HL-60/S4 (cell line): ENCODE data around the gene MALT1.
"Not testable (repeated sequence)": the region's sequence is repeated elsewhere in the genome, so short reads cannot be mapped to it uniquely, and the experiment has no call there.

ENCODE experiments used
- in situ Hi-C: fragments of 300-500 bp; cut with MboI; formaldehyde crosslinking; loops from 2 replicates; pipeline ENCODE4 v1.14.3; 2022; ENCODE audit warnings: low sequenced_read_pairs

Gene MALT1

DNA sequence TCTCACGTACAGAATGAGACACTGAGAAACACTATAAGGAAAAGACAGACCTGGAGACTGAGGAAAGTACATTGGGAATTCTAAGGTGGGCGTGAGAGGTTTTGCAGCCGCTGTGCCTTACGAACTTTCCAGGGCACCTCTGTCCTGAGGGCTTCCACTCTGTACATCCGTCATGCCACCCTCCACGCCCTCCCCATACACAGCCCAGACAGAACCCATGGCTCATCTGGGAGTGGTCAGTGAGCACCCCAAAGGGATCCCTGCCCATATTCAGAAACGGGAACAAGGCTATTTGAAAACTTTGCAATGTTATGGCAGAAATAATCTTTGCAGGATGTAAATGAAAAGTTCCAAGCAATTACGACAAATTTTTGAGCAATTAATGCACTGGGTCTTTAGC lies 98.1 kb downstream of the MALT1 start:
- in situ Hi-C loops: loop anchor here (10.0 kb wide), 1 partner anchor 245 kb away; no protein-coding TSS in a partner anchor

GRCh38 chr18:58770601-58771000 lies 99.3 kb downstream of the MALT1 start:
- in situ Hi-C loops: no loop called here

DNA sequence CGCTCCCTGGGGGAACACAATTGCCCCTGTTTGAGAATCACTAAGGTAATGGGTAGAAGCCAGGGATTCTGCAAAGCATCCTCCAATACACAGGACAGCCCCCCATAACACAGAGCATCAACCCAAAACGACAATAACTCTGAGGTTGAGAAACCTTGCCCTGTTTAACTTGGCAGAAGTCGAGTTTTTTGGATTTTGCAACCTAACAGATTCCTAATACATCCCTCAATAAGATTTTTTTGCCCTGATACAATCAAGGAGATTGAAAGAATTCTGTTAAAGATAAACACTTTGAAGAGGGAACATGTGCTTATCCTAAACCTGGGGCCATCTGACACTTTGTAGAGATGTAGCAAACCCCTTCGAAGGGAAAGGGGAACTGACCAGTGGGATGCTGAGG lies 100.9 kb downstream of the MALT1 start:
- in situ Hi-C loops: no loop called here

GRCh38 chr18:58776084-58776483 lies 104.8 kb downstream of the MALT1 start:
- in situ Hi-C loops: no loop called here

- in situ Hi-C loops: not testable (repeated sequence)
Measured at GRCh38 chr18:58776541-58776940, 105.3 kb downstream of the MALT1 start.

- in situ Hi-C loops: no loop called here
Measured at GRCh38 chr18:58777471-58777870, 106.2 kb downstream of the MALT1 start.

DNA sequence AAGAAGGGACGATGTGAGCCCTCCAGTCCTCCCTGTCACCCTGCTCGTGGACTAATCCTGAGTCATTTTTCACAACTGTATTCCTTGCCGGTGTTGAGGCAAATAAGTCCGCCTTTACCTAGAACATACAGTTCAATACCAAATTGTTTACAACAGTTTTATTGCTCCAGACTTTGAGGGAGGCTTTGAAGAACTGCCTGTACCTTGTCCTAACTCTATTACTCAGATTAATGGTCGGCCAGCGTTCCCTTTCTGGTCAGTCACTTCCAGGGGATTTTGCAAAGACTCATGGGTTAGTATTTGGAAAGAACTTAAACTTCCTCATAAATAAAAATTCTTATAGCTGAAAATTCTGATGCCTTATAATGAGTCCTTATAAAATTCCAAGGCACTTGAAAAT lies 108.3 kb downstream of the MALT1 start:
- in situ Hi-C loops: no loop called here

- in situ Hi-C loops: loop anchor here (10.0 kb wide), 1 partner anchor 285 kb away; no protein-coding TSS in a partner anchor
Measured at GRCh38 chr18:58780045-58780444, 108.8 kb downstream of the MALT1 start.

DNA sequence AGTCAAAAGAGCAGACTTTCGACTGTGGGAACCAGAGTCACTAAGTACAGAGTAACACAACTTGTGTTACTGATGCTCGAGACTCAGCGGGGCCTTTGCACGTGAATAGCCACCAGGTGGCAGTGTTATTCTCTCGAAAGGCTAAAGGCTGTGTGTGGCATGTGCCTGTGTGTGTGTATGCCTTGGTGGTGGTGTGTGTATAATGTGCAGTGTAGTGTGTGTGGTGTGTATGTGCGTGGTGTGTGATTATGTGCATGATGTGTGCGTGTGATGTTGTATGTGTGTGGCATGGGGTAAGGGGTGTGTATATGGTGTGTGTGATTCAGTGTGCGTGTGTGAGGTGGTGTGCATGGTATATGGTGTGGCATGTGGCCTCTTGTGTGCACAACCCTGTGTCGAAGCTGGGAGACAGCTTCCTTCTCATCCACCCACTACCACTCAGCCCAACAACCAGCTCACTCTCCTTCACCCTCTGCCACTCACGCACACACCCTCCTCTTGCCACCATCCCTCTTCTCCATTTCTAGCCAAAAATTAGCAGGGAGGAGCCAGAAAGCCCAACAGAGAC lies 110.4 kb downstream of the MALT1 start:
- in situ Hi-C loops: loop anchor here (10.0 kb wide), 1 partner anchor 283 kb away; no protein-coding TSS in a partner anchor

DNA sequence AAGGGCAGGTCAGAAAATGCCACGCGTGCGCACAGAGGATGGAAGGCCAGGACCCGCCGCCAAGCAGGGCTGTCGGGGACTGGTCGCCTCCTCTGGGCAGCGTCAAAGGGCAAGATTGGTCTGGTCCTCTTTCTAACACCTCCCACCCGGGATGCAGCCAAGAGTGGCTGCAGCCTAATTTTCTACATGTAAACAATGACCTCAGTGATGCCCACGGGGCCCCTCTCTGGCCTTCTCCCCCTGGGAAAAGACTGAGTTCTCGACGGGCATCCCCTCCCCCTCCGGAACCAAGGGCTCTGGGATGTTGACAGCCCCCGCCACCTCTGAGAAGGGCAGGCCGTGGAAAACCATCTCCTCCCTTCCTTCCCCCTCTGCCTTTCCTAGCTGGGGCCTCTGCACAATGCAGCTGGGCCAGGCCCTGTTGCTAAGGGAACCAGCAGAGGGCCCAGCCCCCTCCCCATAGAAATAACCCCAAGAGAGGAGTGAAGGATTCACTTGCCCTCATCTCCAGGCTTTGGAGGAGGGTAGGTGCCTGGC lies 113.4 kb downstream of the MALT1 start:
- in situ Hi-C loops: loop anchor here (10.0 kb wide), 1 partner anchor 280 kb away; no protein-coding TSS in a partner anchor

DNA sequence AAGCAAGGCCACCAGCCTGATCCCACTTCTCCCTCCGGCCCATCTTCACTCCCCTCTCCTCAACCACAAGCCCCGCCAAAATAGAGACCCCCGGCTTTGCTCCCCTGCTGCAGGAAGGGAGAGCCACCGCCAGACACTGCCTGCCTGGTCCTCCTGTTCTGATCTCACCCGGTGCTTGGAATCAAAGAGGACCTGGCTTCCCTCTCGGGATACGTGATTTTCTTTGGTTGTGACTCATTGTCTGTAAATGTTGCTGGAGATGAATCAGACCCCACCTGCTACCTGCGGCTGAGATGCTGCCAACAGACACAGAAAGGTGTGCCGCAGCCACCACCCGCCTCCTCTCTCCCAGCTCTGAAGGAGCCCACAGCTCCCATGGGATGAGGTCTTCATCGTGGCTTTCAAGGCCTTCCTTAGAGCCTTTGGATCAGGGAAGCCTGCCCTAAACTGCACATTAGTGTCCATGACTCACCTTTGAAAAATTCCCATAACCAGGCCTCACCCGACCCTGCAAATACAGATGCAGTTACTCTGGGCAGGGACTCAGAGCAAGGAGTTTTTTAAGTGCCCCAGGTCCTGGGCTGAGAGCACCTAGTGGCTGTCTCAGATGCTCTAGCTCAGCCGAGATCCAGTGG lies 114.0 kb downstream of the MALT1 start:
- in situ Hi-C loops: loop anchor here (10.0 kb wide), 1 partner anchor 280 kb away; no protein-coding TSS in a partner anchor

- in situ Hi-C loops: loop anchor here (10.0 kb wide), 1 partner anchor 279 kb away; no protein-coding TSS in a partner anchor
Measured at GRCh38 chr18:58785870-58786269, 114.6 kb downstream of the MALT1 start.

GRCh38 chr18:58787536-58788149 lies 116.4 kb downstream of the MALT1 start:
- in situ Hi-C loops: loop anchor here (10.0 kb wide), 1 partner anchor 277 kb away; no protein-coding TSS in a partner anchor

- in situ Hi-C loops: loop anchor here (10.0 kb wide), 1 partner anchor 276 kb away; no protein-coding TSS in a partner anchor
Measured at GRCh38 chr18:58788470-58788869, 117.2 kb downstream of the MALT1 start.

DNA sequence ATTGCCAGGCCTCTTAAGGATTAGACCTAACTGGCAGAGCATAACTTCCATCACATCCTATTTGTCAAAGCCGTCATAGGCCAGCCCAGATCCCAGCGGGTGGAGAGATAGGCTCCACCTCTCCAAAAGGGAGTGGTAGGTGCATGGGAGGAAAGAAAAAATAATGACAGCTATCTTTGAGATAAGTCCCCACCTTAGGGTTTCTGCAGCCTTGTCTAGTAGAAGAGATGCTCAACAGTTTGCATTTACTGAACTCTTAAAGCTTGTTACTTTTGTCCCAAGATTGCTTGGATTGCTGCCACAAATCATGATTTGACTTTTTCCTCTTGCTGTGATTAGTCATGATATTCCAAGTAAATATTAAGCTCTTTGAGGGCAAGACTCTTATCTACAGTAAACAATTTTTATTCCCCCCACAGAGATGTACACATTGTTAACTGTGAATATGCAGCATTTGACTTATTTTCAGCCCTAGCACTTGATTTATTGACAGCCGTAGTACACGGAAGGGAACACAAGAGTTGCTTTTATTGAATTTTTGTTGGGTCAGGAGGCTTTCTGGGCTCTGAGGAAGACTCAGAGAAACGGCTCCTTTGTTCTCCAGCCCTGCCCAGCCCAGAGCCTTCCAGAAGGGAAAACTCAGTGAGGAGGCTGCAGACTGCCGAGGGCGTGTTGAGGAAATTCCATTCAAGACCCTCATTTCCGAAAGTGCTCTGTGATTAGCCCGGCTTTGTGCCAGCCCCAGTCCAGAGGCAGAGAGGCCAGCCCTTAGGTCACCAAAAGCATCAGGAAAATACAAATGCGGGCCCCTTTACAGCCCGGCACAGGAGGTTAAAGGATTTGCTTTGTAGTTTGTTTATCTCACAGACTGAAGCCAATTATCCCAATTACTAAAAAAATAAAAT lies 118.0 kb downstream of the MALT1 start:
- in situ Hi-C loops: loop anchor here (10.0 kb wide), 1 partner anchor 276 kb away; no protein-coding TSS in a partner anchor

- in situ Hi-C loops: loop anchor here (10.0 kb wide), 1 partner anchor 275 kb away; no protein-coding TSS in a partner anchor
Measured at GRCh38 chr18:58789876-58790240, 118.6 kb downstream of the MALT1 start.

- in situ Hi-C loops: no loop called here
Measured at GRCh38 chr18:58792086-58792485, 120.8 kb downstream of the MALT1 start.

- in situ Hi-C loops: no loop called here
Measured at GRCh38 chr18:58793361-58793760, 122.1 kb downstream of the MALT1 start.

- in situ Hi-C loops: no loop called here
Measured at GRCh38 chr18:58796220-58796619, 125.0 kb downstream of the MALT1 start.

- in situ Hi-C loops: no loop called here
Measured at GRCh38 chr18:58800582-58800981, 129.3 kb downstream of the MALT1 start.
